T-helper 22 cell (primary cell): ENCODE measurements around the gene KCNIP2.

ENCODE experiments used
- DNase-seq: peaks from one replicate; pipeline ENCODE4 v3.0.0-alpha.2; 2020; ENCODE audit warnings: low read depth

The KCNIP2 gene

DNA sequence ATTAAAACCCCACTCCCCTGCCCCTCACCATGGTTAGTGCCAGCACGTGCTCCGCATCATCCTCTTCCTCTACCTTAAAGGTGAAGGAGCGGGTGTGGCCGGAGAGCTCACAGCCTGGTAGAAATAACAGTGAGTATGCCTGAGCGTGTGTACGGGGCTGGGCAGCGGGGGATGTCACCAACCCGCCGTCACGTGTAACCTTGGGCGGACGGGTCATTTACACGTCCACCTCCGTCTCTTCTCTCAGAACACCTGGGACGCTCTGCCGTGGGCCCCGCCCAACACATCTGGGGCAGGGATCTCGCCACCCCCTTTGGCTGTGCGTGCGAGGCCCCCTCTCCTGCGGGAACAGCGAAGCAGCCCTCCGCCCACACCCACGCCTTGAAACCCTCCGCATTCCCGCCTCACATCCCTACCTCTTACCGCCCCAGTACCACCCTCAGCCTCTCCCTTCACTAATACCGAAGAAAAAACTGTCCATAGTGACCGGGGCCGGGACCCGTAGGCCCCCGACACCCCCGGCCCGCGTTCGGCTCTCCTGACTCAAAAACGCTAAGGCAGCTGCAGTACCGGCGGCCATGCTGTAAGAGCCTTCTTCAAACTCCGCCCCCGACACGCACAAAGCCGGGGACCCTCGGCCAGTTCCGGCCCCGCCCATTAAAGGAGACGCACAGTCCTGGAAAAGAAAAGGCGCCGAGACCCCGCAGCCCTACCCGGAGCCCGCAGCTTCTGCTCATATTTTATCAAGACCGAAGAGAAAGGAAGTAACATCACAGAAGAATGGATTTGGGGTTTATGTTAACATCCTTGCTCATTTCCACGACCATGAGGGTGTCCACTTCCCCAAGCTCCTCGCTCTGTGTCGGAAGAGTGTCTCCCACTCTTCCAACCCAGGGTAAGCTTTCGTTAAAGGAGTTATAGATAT is 60.5 kb downstream of the KCNIP2 start, which contains the start of gene NPM3:
TSS of gene NPM3 (minus strand) at position 636 of the 925 bp plus-strand sequence. CDS start at position 580, 56 bp downstream.
- DNase-seq: peak; percentile 67

- no peak for DNase-seq
Observed at GRCh38 chr10:101781984-101782810, 61.4 kb downstream of the KCNIP2 start.

DNA sequence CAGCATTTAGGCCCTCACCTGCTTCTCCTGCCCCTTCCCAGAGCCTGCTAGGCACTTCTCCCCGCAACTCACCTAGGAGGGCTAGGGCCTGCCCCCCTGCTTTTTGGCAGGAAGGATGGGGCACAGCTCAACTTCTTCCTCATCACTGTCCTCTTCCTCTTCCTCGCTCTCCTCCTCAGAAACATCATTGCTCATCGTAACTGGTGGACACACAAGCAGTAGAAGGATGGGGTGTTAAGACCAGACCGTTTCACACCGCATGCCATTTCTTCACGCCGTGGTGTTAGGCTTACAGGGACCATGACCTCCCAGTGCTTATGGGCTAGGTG is 62.0 kb downstream of the KCNIP2 start:
- no peak for DNase-seq

- peak; percentile 39 for DNase-seq
Observed at GRCh38 chr10:101780818-101781654, 62.6 kb downstream of the KCNIP2 start.

DNA sequence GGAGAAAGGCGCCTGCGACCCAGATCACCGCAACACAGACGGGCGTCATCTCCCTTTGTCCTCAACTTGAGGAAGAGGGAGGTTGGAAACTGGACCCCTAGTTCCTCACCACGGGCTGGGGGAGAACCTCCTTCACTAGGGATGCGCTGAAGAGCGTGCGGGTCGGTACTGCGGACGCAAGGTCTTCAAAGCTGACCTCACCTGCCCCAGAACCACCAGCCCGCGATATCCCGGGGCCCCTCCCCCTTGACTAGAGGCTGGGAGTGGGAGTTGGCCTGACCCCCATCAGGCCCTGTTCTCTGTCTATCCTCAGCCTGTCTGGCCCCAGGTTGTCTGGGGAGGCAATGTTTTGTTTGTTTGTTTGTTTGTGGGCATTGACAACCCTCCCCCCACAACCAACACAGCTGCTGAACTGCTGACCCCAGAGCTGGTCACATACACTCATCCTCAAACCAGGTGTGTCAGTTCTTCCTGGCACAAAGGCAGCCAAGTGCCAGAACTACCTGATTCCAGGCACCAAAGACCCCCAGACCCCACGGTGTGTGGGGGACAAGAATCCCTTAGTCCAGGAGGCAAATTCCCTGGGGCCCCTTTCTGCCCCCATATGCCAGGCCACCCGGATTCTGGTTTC is 63.3 kb downstream of the KCNIP2 start:
- DNase-seq: no peak

DNA sequence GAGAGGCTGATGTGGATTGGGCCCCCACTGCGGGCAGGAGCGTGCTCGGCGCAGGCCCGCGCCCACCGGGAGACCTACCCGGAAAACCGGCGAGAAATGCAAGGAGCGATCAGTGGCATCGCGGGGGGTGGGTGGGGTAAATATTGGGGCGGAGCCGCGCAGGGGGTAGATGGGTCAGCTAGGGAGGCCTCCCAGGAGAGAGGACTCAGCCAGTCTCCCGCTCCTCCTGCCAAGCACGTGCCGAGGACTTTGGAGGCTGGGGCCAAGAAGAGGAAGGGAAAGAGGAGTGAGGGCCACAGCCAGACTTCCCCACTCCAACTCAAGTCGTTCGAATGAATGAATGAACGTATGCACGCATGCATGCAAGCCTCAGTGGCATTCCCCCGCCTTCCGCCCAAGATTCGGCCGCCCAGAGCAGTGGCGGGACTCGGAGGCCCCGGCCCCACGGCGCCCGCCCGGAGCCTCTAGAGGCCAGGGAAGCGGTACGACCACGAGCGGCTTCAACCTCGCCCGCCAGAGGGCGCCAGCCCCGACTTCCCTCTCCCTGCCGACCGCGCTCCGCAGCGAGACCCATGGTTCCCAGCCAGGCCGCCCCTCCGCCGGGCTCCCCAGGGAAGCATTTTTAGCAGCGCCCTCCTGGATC is 63.9 kb downstream of the KCNIP2 start:
- peak; percentile 54 for DNase-seq

- DNase-seq: no peak
Observed at GRCh38 chr10:101778781-101779543, 64.6 kb downstream of the KCNIP2 start.

GRCh38 chr10:101778151-101778780 is 65.3 kb downstream of the KCNIP2 start:
- no peak for DNase-seq

GRCh38 chr10:101777619-101778145 is 65.9 kb downstream of the KCNIP2 start:
- no peak for DNase-seq

DNA sequence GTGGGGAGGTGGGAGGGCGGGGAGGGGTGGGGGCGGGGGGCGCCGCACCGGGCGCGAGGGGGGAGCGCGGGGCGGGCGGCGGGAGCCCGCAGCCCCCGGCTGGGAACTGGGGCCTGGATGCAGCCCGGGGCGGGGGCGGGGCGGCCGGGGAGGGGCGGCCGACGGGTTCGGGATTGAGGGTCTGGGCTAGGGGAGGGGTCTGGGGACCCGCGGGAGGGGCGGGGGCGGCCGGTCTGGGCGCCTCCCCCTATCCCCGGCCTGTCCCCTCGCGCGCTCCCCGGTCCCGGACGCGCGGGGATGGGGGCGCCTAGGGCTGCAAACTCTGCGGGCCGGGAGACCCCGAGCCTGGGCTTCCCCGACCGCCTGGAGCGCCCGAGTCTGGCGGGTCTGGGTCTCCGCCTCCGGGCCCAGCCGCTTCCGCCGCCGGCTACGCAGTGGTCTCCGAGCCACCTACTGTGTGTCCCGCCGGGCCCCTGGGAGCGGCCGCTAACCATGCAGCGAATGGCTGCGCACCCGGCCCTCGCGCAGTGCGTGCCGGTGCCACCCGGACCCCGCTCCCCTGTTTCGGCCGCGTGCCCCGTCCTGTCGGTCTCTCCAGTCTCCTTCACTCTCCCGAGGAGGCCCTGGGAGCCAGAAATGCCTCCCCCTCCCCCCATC is 67.3 kb downstream of the KCNIP2 start:
- DNase-seq: no peak
